OCI-LY1 (cell line): Measurements from ENCODE around the gene MYBPC3.

ENCODE experiments used
- EZH2 ChIP-seq: fragments of 200-600 bp; sonication (generic), shearing (Covaris generic); IDR thresholded peaks from 2 replicates; pipeline ENCODE4 v1.8.0; 2017; ENCODE audit warnings: borderline replicate concordance, mixed run types, mild to moderate bottlenecking, antibody characterized with exemption, low read length, moderate library complexity, mixed read lengths
- TF ChIP-seq, protein P1 (sequence below): fragments of 200-600 bp; sonication (generic), shearing (Covaris generic); IDR thresholded peaks from 2 replicates; pipeline ENCODE4 v1.5.1; 2017; ENCODE audit warnings: mild to moderate bottlenecking, antibody characterized with exemption, low read length, moderate library complexity, mixed read lengths

DNA sequence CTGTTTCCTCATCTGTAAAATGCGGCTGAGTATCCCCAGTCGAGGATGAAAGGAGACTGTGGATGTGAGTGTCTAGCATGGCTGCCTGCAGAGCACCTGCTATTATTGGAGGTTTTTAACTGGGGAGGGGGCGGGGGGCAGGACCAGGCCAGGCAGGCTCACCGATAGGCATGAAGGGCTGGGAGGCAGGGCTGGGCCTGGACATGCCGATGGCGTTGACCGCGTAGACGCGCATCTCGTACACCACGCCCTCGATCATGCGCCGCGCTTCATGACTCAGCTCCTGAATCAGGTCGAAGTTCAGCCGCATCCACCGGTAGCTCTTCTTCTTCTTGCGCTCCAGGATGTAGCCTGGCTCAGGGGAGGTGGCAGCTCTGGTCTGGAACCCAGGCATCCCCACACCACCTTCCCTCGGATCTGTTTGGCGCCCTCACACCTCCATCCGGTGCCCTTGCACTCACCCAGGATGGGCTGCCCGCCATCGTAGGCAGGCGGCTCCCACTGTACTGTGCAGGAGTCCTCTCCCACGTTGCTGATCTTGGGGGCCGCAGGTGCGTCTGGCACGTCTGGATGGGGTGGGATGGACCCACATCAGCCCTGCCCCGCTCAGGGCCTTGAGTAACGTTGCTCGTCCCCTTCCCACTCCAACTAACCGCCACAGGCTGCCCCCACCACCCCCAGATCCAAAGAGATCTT is 15.1 kb downstream of the MYBPC3 start:
- TF ChIP-seq, protein P1, sequence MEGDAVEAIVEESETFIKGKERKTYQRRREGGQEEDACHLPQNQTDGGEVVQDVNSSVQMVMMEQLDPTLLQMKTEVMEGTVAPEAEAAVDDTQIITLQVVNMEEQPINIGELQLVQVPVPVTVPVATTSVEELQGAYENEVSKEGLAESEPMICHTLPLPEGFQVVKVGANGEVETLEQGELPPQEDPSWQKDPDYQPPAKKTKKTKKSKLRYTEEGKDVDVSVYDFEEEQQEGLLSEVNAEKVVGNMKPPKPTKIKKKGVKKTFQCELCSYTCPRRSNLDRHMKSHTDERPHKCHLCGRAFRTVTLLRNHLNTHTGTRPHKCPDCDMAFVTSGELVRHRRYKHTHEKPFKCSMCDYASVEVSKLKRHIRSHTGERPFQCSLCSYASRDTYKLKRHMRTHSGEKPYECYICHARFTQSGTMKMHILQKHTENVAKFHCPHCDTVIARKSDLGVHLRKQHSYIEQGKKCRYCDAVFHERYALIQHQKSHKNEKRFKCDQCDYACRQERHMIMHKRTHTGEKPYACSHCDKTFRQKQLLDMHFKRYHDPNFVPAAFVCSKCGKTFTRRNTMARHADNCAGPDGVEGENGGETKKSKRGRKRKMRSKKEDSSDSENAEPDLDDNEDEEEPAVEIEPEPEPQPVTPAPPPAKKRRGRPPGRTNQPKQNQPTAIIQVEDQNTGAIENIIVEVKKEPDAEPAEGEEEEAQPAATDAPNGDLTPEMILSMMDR = no peak
- no peak for TF ChIP-seq EZH2
